ENCODE results near the gene TEX22.

Gene TEX22

GRCh38 chr14:105439710-105440553 lies 41.6 kb downstream of the TEX22 start:
- no peak overlapping the region for H3K27ac ChIP-seq
- H3K4me1 ChIP-seq (ENCODE audit: control insufficient read depth in 1 of 2, insufficient read depth in 1 of 2, low read depth in 1 of 2, low read length in 1 of 2) = no peaks in the 10 kb centered on the region
- no peaks in the 10 kb centered on the region for H3K9me3 ChIP-seq
- no peak for TF ChIP-seq CTCF (IDR thresholded peaks at IDR 0.05)
- peaks cover 8% of the 10 kb centered on the region for H3K36me3 ChIP-seq
- H3K27me3 ChIP-seq = no peaks in the 10 kb centered on the region
- H3K4me3 ChIP-seq (ENCODE audit: low read depth in 1 of 2, low read length in 1 of 2) = no peak overlapping the region

- H3K36me3 ChIP-seq = peaks cover 8% of the 10 kb centered on the region
- no peak for TF ChIP-seq CTCF (IDR thresholded peaks at IDR 0.05)
Observed at GRCh38 chr14:105440554-105440900, 42.2 kb downstream of the TEX22 start.

GRCh38 chr14:105440992-105441391 lies 42.7 kb downstream of the TEX22 start:
- H3K9me3 ChIP-seq = no peaks in the 10 kb centered on the region
- H3K4me1 ChIP-seq (ENCODE audit: control insufficient read depth in 1 of 2, insufficient read depth in 1 of 2, low read depth in 1 of 2, low read length in 1 of 2) = no peaks in the 10 kb centered on the region
- TF ChIP-seq CTCF (IDR thresholded peaks at IDR 0.05) = no peak
- no peaks in the 10 kb centered on the region for H3K27me3 ChIP-seq
- no peak overlapping the region for H3K27ac ChIP-seq
- no peak overlapping the region for H3K4me3 ChIP-seq (ENCODE audit: low read depth in 1 of 2, low read length in 1 of 2)
- H3K36me3 ChIP-seq = peaks cover 8% of the 10 kb centered on the region

More at GRCh38 chr14:105440554-105440900, 42.2 kb downstream of the TEX22 start:
- Histone ChIP-seq H3K27me3 (no peaks in the 10 kb centered on the region), H3K4me3 (ENCODE audit: low read depth in 1 of 2, low read length in 1 of 2) (no peak overlapping the region), H3K4me1 (ENCODE audit: control insufficient read depth in 1 of 2, insufficient read depth in 1 of 2, low read depth in 1 of 2, low read length in 1 of 2) (no peaks in the 10 kb centered on the region), H3K27ac (no peak overlapping the region), H3K9me3 (no peaks in the 10 kb centered on the region)

- Histone ChIP-seq H3K27ac (no peak overlapping the region), H3K4me1 (ENCODE audit: control insufficient read depth in 1 of 2, insufficient read depth in 1 of 2, low read depth in 1 of 2, low read length in 1 of 2) (no peaks in the 10 kb centered on the region), H3K27me3 (no peaks in the 10 kb centered on the region), H3K36me3 (peaks cover 8% of the 10 kb centered on the region), H3K4me3 (ENCODE audit: low read depth in 1 of 2, low read length in 1 of 2) (no peak overlapping the region), H3K9me3 (no peaks in the 10 kb centered on the region)
- TF ChIP-seq CTCF (IDR thresholded peaks at IDR 0.05) = no peak
Observed at GRCh38 chr14:105442125-105442524, 43.8 kb downstream of the TEX22 start.

- Histone ChIP-seq H3K36me3 (peaks cover 8% of the 10 kb centered on the region), H3K4me3 (ENCODE audit: low read depth in 1 of 2, low read length in 1 of 2) (no peak overlapping the region), H3K27ac (no peak overlapping the region), H3K27me3 (no peaks in the 10 kb centered on the region), H3K9me3 (no peaks in the 10 kb centered on the region), H3K4me1 (ENCODE audit: control insufficient read depth in 1 of 2, insufficient read depth in 1 of 2, low read depth in 1 of 2, low read length in 1 of 2) (no peaks in the 10 kb centered on the region)
- no peak for TF ChIP-seq CTCF (IDR thresholded peaks at IDR 0.05)
Observed at GRCh38 chr14:105442834-105443233, 44.5 kb downstream of the TEX22 start.

Measured in neutrophil (primary cell).